SW480 (cell line): ENCODE results near the gene APOA5.
"Not testable (repeated sequence)": the region's sequence is repeated elsewhere in the genome, so short reads cannot be mapped to it uniquely, and the experiment has no call there.

Experiments
- DNase-seq: peaks from one replicate; pipeline ENCODE4 v3.0.0-alpha.2; 2016; ENCODE audit warnings: low spot score

Gene APOA5

GRCh38 chr11:116791813-116792143 is at the start of gene APOA5:
Gene APOA5, minus strand, starts transcription at chr11:116791879. Its CDS starts 19 bp downstream, at chr11:116791860.
- no peak for DNase-seq

- DNase-seq, result no peak
Observed at GRCh38 chr11:116840746-116841296, 49.1 kb upstream of the APOA5 start.

GRCh38 chr11:116840224-116840745 is 48.6 kb upstream of the APOA5 start:
- DNase-seq, result no peak

GRCh38 chr11:116838321-116839084 is 46.8 kb upstream of the APOA5 start:
- no peak for DNase-seq

GRCh38 chr11:116837231-116838091 is 45.8 kb upstream of the APOA5 start, which contains the start of gene APOA1:
Gene APOA1, minus strand, starts transcription at chr11:116837622. Its CDS starts 235 bp downstream, at chr11:116837387.
- DNase-seq, result no peak

GRCh38 chr11:116836632-116836991 is 44.9 kb upstream of the APOA5 start:
- DNase-seq, result no peak

GRCh38 chr11:116835791-116836631 is 44.3 kb upstream of the APOA5 start:
- DNase-seq, result peak; percentile 75

- no peak for DNase-seq
Observed at GRCh38 chr11:116835042-116835772, 43.5 kb upstream of the APOA5 start.

GRCh38 chr11:116834535-116835041 is 42.9 kb upstream of the APOA5 start:
- not testable (repeated sequence) for DNase-seq

GRCh38 chr11:116833816-116834534 is 42.3 kb upstream of the APOA5 start:
- no peak for DNase-seq

- DNase-seq, result no peak
Observed at GRCh38 chr11:116833491-116833815, 41.8 kb upstream of the APOA5 start.

GRCh38 chr11:116832350-116833290 is 40.9 kb upstream of the APOA5 start:
- no peak for DNase-seq

GRCh38 chr11:116831790-116832349 is 40.2 kb upstream of the APOA5 start:
- no peak for DNase-seq

- no peak for DNase-seq
Observed at GRCh38 chr11:116830184-116830912, 38.7 kb upstream of the APOA5 start.

GRCh38 chr11:116829525-116830183 is 38.0 kb upstream of the APOA5 start, which contains the start of gene APOC3:
Gene APOC3, plus strand, starts transcription at chr11:116829907. Its CDS starts 676 bp downstream, at chr11:116830583.
- no peak for DNase-seq

- no peak for DNase-seq
Observed at GRCh38 chr11:116828632-116829524, 37.2 kb upstream of the APOA5 start.
